ENCODE results near the gene RAB6B.

Gene RAB6B

GRCh38 chr3:133836497-133837158, 59.1 kb downstream of the RAB6B start:
- DNase-seq (ENCODE audit: low read depth in 2 of 2) = no peak

GRCh38 chr3:133835961-133836360, 59.7 kb downstream of the RAB6B start:
- DNase-seq (ENCODE audit: low read depth in 2 of 2) = no peak

- DNase-seq (ENCODE audit: low read depth in 2 of 2) = no peak
Measured at GRCh38 chr3:133835418-133835743, 60.3 kb downstream of the RAB6B start.

- no peak for DNase-seq (ENCODE audit: low read depth in 2 of 2)
Measured at GRCh38 chr3:133834621-133835417, 60.9 kb downstream of the RAB6B start.

- DNase-seq (ENCODE audit: low read depth in 2 of 2) = no peak
Measured at GRCh38 chr3:133833880-133834620, 61.6 kb downstream of the RAB6B start.

GRCh38 chr3:133833267-133833666, 62.4 kb downstream of the RAB6B start:
- DNase-seq (ENCODE audit: low read depth in 2 of 2) = no peak

GRCh38 chr3:133832802-133833144, 62.9 kb downstream of the RAB6B start:
- DNase-seq (ENCODE audit: low read depth in 2 of 2) = no peak

GRCh38 chr3:133831966-133832801, 63.5 kb downstream of the RAB6B start:
- DNase-seq (ENCODE audit: low read depth in 2 of 2) = no peak

- no peak for DNase-seq (ENCODE audit: low read depth in 2 of 2)
Measured at GRCh38 chr3:133830071-133830470, 65.6 kb downstream of the RAB6B start.

- DNase-seq (ENCODE audit: low read depth in 2 of 2) = no peak
Measured at GRCh38 chr3:133829310-133829707, 66.4 kb downstream of the RAB6B start.

GRCh38 chr3:133828576-133829309, 66.9 kb downstream of the RAB6B start:
- no peak for DNase-seq (ENCODE audit: low read depth in 2 of 2)

GRCh38 chr3:133827684-133828083, 68.0 kb downstream of the RAB6B start:
- no peak for DNase-seq (ENCODE audit: low read depth in 2 of 2)

GRCh38 chr3:133827136-133827535, 68.5 kb downstream of the RAB6B start:
- DNase-seq (ENCODE audit: low read depth in 2 of 2) = no peak

- DNase-seq (ENCODE audit: low read depth in 2 of 2) = no peak
Measured at GRCh38 chr3:133825969-133826727, 69.5 kb downstream of the RAB6B start.

GRCh38 chr3:133824961-133825485, 70.7 kb downstream of the RAB6B start:
- DNase-seq (ENCODE audit: low read depth in 2 of 2) = no peak

GRCh38 chr3:133821767-133822638, 73.7 kb downstream of the RAB6B start:
- DNase-seq (ENCODE audit: low read depth in 2 of 2) = no peak

GRCh38 chr3:133820889-133821675, 74.6 kb downstream of the RAB6B start:
- no peak for DNase-seq (ENCODE audit: low read depth in 2 of 2)

- no peak for DNase-seq (ENCODE audit: low read depth in 2 of 2)
Measured at GRCh38 chr3:133820129-133820528, 75.6 kb downstream of the RAB6B start.

Measured in stimulated activated CD4-positive, alpha-beta T cell treated with anti-CD3 and anti-CD28 coated beads, Interleukin-4, amount 100 ng/mL, for 48 hours (primary cell).